HG02970 (cell line): Measurements from ENCODE around the gene CDK14.
A peak's percentile ranks its signal among the peaks of the same experiment; 100 is the strongest.

ENCODE experiments used
- ATAC-seq: cut with Tn5 transposase; IDR thresholded peaks from one replicate; pipeline ENCODE4 v1.9.1; 2021; ENCODE audit warnings: mild to moderate bottlenecking, moderate library complexity, moderate number of reproducible peaks; ENCODE audit not compliant: unreplicated experiment, low FRiP score

The CDK14 gene

DNA sequence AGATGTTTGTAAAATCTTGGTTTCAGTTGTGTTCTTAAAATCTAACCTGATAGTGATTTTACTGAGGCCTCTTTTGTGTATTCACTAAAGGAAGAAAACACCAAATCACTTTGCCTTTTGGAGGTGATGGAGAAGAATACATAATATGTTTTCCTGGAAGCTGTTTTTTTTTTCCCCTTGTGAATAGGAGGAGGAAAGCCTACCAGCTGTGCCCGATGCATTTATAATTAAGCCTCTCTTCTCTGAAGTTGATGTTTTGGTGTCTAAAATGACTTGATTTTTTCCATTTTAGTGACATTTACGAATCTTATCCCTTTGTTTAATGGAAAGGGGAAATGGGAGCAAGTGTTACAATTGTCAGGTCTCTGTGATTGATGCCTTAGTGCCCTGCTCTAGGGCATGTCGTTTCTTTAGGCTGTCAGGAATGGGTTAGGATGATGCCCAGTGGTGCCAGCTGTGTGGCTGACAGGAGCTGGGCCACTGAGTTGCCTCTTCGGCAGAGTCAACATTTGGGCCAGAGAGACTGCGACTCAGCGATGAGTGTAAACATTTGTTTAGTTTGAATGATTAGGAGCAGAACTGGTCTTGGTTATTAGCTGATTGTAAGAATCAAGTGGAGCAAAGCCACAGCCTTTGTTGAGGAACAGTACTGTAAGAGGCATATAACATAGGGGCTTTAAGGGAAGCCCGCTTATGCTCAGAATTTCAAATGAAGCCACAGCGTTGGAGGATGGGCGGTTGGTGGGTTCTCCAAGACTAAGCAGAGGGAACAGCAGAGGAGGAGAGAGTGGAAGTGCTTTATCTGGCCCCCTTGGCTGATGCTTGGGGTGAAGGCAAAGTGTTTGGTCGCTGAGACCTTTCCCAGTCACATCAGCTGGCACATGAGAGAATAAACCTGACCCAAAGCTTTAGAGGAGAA is 81.6 kb downstream of the CDK14 start:
- ATAC-seq, result no peak

DNA sequence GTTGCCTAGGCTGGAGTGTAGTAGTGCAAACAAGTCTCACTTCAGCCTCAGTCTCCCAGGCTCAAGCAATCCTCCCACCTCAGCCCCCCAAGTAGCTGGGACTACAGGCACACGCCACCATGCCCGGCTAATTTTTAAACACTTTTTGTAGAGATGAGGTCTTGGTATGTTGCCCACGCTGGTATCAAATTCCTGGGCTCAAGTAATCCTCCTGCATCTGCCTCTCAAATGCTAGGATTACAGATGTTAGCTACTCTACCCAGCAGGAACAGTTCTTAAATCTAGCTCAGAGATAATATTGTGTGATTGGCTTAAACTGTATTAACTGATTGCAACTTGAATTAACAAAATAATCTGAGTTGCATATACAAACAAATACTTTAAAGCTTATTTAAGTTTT is 82.9 kb downstream of the CDK14 start:
- ATAC-seq, result no peak

DNA sequence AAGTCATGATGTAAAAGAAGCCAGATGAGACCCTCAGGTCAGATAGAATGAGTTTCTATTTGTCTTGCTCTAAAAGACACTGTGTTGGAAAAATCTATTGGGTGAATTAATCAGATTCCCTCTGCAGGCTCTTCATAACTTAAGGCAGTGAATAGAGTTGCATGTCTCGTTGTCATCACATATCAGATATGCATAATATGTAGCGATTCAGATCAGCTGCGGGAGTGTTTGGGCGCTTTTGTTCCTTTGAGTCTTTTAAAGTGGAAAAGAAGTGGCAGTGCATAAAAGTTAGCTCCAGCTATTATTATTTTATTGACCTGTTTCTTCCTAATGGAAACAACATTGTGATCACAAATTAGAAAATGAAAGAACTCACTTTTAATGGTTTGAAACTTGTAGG is 84.4 kb downstream of the CDK14 start:
- ATAC-seq, result no peak

DNA sequence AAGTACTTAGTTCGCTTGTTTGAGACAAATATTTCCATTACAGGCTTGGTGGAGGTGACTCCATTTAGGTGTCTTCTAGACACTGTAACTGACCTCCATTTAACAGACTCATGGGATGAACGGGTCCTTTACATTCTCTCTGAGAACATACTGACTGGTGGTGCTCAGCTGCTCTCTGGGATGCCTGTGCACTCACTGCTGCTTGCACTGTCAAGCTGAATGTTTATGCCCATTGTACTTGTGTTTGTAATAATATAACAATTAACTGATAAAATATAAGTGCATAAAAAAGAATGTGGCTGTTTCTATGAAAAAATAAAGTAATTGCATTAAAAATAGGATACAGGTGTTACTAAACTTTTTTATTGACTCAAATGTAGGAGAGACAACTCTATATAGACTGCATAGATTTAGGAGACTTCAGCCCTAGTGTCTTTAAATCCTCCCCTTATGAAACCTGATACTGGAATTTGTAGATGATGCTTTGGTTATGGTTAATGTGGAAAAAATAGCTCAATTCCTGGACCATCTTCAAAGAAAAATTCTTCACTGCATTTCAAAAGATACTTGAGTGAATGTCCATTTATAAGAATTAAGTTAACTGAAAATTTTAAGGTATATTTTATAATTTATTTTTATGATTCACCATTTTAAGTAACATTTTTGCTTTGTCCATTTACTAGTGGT is 85.4 kb downstream of the CDK14 start:
- ATAC-seq, result no peak

DNA sequence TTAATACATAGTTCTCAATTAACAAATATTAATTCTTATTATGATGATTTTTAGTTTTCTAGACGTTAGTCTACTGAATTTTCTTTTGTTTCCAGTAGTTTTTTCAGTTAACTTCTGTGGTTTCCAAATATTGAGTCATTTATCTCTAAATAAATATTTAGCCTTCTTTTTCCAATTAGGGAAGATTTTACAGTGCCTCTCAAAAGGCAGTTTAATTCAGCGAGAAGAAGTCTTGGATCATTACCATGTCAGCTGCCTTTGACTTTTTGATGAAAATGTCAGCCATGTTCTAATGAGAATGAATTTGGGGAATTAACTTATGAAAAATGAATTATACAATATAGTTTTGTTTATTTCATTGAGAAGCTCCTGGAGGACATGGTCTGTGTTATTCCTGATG is 90.0 kb downstream of the CDK14 start:
- ATAC-seq, result no peak

DNA sequence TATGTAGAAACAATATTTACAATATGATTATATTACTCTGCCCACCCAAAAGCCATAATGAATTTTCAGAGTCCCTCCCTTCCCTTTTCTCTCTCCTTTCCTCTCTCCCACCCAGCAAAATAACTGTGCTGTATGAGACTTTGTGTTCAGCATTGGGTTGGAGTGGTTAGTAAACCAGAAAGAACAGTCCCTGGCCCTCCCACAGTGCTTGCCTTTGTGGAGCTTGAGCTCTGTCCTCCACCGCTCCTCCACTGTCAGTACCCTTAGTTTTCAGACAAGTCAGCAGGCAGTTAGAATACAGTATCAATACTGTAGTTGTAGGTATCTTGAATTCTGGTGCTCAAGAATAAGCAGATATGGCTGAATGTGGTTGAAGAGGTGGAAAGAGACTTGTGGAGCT is 92.7 kb downstream of the CDK14 start:
- ATAC-seq, result no peak

DNA sequence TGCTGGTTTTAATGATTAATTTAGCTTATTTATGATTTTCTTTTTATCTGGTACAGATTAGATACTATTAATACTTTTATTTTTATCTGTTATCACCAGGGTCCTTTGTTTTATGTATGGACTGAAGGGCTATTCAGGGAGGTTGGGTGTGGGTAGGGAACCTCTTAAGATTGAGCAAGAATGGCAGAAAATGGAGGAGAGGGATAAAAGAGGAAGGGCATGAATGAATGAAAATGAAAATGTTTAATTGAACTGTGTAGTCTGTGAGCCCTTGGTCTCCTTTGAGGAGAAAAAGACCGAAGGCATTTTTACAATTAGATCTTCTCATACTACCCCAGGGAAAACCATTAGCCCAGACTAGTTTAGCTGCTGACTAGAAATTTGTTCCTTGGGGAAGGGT is 93.1 kb downstream of the CDK14 start:
- ATAC-seq, result no peak

DNA sequence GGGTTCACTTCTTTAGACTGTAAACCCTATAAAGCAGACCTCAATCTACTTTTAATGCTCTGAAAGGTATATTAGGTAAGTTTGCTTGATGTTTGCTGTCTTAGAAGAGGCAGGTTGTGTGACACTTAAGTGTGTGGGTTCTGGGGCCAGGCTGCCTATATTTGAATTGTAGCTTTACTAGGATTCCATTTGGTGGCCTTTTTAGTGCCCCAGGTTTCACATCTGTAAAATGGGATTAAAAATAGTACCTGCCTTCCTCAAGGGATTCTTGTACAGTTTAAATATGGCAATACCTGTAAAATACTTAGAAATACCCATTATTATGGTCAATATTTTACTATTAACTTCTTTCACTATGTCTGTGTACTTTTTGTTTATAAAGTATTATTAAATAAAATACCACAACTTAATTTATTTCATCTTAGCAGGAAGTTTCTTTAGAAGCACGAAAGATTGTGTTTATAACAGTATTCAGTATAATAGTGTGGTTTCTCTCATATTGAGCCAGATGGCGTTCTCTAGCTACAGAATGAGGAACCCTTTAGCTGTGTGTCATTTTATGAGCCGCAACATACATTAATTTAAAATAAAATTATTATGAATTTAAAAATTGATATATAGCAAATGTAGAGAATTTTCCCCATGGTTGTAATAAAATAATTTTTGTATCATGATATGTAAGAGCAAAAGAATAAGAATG is 94.2 kb downstream of the CDK14 start:
- no peak for ATAC-seq

DNA sequence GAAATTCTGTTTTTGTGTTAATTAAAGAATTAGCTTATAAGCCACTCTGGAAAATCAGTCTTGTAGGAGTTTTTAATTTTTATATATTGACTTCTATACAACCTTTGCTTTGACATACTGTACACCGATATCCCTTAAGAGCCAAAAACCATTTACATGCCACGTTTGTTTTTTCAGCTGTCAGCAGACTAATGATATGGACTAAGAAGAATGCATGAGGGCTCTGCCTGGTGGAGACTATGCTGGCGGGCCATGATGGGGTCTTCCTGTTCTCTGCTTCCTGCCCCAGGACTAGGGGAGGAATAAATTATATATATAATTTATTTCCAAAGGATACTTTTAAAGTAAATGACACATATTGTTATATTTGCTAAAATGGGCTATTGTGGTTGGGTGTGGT is 96.3 kb downstream of the CDK14 start:
- ATAC-seq, result no peak

DNA sequence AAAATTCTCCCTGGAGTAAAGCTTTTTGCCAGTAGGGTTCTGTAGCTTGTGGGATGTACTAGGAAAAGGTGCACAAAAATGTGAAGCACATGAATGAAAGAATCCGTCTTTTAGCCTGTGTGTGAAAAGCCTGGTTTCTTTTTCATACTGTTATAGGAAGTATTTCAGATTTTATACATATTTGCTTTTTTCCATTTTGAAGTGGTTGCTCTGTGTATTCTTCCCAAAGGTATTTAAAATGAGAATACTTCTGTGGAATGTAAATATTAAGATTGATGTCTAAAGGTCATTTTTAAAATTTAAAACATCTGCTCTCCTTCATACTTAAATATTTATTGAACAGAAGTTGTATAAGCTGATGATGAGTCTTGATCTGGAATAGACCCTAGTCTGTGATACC is 96.8 kb downstream of the CDK14 start:
- ATAC-seq, result no peak

DNA sequence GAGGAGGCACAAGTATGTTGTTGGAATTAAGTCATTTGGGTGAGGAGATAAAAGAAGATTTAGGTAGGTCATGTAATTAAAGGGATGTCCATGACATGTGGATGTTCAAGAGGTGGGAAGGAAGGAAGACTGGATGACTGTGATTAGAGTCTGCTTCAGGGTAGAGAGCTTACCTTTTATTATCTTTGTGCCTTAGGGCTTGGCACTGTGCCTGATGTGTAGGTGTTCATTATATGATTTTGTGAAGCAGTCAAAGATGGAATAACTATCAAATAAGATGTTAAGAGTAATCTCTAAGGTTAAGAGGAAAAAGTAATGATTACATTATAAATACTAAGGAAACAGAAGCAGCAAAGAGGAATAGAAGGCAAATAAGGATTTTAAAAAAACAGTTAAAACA is 97.8 kb downstream of the CDK14 start:
- no peak for ATAC-seq

DNA sequence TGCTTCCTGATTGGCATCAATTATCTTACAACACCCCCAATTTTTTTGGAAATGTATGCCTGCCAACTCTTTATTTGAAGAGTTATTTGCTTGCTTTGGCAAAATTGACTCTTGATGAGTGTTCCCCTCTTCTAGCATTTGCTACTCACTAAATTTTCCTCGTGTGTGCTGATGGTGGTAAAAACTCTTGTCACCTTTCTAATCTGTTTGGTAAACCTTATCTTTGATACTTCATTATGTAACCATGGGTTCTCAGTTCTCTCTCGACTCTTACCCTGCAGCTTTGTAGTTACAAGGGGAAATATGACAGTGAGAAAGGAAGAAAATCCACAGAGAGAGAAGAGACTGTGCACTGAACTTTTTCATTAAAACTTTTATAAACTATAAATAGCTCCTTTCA is 102.5 kb downstream of the CDK14 start:
- ATAC-seq, result no peak

DNA sequence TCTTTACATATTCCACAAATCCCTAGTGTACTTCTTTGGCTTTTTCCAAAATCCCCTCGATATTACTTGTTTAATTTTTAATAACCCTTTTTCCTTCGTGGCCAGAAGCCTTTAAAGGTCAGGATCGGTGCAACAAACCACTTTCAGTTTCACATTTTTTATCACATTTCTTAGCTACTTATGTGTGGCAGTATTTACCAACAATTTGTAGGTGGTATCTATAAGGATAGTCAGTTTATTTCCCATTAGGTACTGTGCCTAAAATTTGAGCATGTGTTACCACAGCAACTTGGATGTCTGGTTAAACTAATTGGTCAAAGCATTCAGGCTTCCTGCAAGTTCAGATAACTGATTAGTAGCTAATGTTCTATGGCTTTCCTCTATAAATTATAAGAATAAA is 104.9 kb downstream of the CDK14 start:
- ATAC-seq, result no peak

DNA sequence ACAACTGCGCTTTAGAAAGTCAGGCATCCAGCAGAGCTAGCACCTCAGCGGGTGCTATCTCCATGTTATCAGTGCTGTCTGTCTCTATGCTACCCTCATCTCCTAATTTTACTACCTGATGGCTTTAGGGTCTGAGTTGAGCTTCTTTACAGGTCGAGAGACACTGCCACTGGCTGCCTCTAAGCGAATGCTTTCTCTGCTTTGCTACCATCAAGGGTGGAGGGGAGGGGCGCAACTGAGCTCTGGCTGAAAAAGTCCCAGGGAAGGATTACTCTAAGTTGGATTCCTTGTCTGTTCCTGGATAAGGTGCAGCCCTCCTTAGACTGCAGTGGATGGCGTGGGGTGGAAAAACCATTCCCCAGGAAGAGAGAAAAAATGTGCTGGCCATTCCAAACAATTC is 105.7 kb downstream of the CDK14 start:
- no peak for ATAC-seq

DNA sequence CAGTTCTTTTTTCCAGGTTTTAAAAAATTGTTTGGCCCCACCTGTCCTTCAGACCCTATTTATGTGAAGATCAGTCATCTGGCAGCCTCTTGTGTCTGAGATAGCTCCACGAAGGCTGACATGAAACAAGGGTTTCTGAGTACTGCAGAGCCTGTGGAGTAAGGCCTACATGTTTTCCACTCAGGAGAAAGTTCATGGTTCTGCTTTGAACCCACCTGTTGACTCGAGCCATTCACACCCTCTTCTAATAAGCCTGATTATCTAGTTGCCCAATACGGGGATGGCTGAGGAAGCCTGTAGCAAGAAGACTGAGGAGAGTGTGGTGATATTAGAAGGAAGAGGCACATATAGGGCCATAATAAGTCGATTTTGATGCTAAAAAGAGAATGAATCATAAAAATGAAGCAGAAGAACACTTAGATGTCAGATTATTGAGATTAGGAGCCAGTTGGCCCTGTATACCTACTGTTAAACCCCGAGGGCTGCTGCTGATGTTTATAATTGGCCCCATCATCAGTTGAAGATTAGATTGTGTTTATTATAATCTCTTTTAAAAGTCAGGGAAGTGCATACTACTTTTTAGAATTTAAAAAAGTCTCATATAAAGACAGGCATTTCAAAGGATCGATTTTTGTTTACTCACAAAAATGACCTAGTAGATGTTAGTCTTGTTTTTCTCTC is 109.4 kb downstream of the CDK14 start:
- no peak for ATAC-seq

DNA sequence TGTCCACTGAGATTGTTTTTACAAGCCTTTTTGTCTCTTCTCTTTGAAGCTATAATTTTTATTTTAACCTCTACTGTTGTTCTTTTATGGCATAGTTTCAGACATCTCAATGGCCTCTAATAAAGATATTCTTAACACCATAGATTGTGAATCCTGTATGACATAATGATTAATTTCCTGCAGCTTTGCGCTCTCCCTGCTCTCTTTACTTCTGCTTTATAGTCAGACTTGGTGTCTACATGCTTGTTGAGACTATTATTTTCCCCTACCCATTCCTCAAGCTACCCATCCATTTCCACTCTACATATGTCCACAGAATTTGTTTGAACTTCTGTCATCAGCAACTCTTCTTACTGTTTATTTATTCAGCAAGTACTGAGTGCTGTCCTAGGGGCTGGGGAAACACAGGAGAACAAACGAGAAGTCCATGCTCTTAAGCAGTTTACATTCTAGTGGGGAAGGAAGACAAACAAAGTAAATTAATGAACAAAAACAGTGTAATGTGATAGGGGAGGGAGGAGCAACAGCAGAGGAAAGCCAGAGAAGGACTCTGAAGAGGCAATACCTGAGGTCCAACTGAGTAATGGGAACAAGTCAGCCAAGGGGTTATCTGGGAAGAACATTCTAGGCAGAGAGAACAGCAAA is 110.1 kb downstream of the CDK14 start:
- ATAC-seq, result no peak

DNA sequence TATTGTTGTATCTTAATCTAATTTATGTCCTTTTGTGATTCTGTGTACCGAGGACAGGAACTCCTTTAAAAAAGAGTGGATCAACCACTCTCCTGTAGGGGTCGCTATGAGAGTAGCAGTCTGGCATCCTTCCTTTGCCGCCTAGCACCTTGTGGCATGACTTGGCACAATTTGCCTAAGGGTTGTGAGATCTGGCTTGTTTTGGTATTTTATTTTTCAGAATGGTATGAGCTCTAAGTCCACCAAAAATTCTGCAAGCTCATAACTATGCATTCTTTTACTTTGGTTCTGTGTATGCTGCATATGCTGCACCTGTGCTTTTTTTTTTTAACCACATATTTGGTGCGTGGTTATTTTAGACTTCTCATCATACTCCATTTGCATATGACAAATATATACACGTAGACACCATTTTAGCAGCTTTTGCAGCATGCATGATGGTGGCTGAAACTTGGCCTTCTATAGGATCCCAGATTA is 112.8 kb downstream of the CDK14 start:
- ATAC-seq, result peak; percentile 65

DNA sequence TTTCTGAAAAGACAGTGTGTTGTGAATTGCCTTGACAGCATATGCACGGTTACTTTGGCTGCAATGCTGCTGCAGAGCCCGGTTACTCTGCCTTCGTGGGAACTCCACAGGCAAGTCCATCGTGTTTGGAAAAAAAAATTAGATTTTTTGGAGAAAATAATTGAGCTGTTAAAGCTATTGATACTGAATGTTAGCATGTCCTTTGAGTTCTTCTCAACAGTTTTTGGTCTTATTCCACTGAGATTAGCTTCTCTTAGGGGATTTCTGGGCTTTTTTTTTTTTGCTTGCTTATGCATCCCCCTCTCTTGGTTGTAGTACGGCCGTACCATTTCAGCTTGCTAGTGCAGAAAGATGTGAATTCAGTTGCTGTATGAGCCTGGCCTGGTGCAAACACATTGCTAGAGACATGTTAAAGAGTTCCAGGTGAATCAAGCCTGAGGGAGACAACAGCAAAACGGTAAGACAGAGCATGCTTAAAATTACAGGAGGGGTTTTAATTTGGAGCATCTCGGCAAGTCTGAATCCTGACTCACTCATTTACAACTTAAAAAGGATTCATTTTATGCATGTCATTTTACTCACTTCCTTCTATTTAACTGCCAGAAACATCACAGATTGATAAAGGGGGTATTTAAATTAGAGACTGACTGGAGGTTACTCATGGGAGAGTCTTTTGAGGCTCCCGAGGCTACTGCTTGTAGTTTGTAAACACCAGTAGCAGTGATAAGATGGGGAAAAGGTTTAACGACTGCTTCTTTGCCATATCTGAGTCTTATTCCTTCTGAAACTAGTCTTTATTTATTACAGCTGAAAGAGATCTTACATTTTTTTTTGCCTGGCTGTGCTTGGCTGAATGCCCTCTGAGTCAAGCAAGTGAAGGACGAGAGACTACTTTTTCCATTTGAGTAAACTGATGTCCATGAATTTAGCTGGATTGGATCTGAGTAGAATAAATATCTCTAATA is 113.7 kb downstream of the CDK14 start:
- ATAC-seq, result peak; percentile 33

DNA sequence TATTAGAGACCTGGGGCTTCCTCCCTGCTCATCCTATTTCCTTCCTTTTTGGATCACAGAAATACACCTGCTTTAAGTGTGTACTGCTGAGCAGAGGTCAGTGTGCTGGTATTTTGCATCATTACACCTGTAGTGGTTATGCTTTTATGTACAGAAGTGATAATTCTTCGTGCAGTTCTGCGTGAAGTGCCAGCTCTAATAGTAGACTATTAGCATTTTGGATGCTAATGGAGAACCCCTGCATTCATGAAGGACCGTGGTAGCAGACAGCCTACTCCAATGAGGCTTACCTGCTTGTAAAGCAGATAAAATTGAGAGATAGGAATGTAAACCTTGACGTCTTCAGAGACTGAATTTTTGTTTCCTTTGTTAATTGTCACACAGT is 114.3 kb downstream of the CDK14 start:
- ATAC-seq, result no peak
